C4-2B (cell line): ENCODE data around the gene LTBR.
"Not testable (repeated sequence)": the region's sequence is repeated elsewhere in the genome, so short reads cannot be mapped to it uniquely, and the experiment has no call there.

Experiments
- H3K27ac ChIP-seq: fragments of 450-650 bp; 2 replicates; pipeline ENCODE4 v1.5.1; 2017
- ZFX ChIP-seq: fragments of 450-650 bp; IDR thresholded peaks from 2 replicates; pipeline ENCODE4 v1.6.1; 2017
- TF ChIP-seq, protein P1 (sequence below): fragments of 450-650 bp; conservative IDR thresholded peaks from 2 replicates; pipeline ENCODE4 v1.5.1; 2017; ENCODE audit warnings: mild to moderate bottlenecking

The LTBR gene

DNA sequence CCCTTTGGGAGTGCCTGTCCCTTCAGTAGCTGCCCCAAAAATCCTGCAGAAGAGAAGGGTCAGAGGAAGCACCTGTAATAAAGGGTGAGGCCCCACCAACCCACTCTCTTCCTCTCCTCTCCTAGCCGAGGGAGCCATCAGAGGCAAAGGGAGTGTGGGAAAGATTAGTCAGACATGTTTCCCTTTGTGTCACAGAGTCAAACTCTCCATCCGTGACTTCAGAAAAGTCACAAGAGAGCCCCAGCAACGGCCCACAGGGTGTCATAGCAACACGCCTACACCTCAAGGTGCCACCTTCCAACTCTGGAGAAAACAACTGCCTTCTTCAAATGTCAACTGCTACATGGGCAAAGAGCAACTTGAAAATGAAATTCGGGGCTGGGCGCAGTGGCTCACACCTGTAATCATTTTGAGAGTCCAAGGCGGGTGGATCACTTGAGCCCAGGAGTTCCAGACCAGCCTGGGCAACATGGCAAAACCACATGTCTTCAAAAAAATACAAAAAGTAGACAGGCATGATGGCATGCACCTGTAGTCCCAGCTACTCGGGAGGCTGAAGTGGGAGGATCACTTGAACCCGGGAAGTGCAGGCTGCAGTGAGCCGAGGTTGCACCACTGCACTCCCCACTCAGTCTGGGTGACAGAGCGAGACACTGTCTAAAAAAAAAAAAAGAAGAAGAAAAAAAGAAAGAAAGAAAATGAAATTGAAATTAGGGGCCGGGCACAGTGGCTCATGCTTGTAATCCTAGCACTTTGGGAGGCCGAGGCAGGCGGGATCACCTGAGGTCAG, 43.1 kb downstream of the LTBR start:
- TF ChIP-seq, protein P1, sequence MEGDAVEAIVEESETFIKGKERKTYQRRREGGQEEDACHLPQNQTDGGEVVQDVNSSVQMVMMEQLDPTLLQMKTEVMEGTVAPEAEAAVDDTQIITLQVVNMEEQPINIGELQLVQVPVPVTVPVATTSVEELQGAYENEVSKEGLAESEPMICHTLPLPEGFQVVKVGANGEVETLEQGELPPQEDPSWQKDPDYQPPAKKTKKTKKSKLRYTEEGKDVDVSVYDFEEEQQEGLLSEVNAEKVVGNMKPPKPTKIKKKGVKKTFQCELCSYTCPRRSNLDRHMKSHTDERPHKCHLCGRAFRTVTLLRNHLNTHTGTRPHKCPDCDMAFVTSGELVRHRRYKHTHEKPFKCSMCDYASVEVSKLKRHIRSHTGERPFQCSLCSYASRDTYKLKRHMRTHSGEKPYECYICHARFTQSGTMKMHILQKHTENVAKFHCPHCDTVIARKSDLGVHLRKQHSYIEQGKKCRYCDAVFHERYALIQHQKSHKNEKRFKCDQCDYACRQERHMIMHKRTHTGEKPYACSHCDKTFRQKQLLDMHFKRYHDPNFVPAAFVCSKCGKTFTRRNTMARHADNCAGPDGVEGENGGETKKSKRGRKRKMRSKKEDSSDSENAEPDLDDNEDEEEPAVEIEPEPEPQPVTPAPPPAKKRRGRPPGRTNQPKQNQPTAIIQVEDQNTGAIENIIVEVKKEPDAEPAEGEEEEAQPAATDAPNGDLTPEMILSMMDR: no peak
- TF ChIP-seq ZFX: no peak
- H3K27ac ChIP-seq: no peak overlapping the region

DNA sequence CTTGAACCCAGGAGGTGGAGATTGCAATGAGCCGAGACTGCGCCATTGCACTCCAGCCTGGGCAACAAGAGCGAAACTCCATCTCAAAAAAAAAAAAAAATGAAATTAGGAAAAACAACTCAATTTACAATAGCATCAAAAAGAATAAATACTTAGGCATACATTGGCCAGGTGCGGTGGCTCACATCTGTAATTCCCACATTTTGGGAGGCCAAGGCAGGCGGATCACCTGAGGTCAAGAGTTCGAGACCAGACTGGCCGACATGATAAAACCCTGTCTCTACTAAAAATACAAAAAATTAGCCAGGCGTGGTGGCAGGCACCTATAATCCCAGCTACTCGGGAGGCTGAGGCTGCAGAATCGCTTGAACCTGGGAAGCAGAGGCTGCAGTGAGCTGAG, 43.8 kb downstream of the LTBR start:
- H3K27ac ChIP-seq: not testable (repeated sequence)

DNA sequence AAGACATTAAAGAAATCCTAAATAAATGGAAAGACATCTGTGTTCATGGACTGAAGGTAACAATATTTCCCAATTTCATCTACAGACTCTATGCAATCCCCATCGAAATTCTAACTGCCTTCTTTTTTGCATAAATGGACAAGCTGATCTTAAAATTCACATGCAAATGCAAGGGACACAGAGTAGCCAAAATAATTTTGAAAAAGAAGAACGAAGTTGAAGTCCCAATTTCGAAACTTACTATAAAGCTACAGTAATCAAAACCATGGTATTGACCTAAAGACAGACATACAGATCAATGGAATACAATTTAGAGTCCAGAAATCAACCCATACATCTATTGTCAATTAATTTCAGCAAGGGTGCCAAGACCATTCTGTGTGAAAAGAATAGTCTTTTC, 44.4 kb downstream of the LTBR start:
- no peak overlapping the region for H3K27ac ChIP-seq
- TF ChIP-seq, protein P1: no peak
- no peak for TF ChIP-seq ZFX

DNA sequence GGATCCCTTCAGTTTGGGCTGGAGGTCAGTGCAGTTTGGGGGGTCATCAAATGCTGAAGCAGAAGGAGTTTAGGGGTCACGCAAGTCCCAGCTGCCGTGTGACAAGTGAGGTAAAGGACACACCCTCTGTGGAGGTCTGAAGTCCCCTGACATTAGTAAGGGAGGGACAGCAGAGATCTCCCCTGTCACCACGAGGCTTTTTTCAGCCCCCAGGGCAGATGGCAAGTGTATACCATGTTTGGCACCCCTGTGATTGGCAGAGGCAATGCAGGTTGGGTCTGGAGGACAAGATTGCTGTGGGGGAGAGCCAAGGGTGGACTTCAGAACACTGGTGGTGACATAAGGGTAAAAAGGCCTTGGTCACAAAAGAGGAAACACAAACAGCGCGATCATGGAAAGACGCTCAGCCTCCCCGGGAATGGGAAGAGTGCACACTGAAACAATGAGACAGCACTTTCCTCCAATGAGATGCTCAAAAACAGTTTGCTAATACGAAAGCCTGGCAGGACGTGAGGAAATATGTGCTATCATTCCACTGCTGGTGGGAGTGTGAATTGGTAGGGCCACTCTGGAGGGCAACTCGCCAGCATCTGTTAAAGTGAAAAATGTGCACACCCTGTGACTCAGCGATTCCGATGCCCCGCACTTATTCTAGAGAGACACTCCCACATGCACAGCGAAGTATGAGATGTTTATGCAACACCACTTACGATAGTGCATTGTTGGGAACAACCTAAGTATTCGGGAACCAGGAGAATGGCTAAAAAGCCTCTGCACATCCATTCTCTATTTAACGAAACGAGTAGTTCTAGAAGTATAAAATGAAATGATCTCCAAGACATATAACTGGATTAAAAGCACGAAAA, 46.4 kb downstream of the LTBR start:
- H3K27ac ChIP-seq: peak overlapping the region; percentile 92
- TF ChIP-seq, protein P1: no peak
- TF ChIP-seq ZFX: no peak

DNA sequence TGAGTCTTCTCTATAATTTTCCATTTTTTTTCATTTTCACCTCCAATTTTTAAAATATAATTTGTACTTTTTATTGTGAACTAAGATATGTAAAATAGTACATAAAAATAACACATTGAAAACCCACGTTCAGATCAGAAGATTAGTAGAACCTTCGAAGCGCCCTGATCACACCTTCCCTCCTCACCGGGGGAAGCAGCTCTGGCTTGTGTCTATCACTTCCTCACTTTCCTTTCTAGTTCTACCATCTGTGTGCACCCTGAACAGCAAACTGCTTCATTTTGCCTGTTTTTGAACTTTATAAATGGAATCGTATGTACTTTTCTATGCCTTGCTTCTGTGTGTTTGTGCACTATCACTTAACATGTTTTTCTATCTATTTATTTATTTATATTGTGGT, 49.0 kb downstream of the LTBR start:
- H3K27ac ChIP-seq: no peak overlapping the region

DNA sequence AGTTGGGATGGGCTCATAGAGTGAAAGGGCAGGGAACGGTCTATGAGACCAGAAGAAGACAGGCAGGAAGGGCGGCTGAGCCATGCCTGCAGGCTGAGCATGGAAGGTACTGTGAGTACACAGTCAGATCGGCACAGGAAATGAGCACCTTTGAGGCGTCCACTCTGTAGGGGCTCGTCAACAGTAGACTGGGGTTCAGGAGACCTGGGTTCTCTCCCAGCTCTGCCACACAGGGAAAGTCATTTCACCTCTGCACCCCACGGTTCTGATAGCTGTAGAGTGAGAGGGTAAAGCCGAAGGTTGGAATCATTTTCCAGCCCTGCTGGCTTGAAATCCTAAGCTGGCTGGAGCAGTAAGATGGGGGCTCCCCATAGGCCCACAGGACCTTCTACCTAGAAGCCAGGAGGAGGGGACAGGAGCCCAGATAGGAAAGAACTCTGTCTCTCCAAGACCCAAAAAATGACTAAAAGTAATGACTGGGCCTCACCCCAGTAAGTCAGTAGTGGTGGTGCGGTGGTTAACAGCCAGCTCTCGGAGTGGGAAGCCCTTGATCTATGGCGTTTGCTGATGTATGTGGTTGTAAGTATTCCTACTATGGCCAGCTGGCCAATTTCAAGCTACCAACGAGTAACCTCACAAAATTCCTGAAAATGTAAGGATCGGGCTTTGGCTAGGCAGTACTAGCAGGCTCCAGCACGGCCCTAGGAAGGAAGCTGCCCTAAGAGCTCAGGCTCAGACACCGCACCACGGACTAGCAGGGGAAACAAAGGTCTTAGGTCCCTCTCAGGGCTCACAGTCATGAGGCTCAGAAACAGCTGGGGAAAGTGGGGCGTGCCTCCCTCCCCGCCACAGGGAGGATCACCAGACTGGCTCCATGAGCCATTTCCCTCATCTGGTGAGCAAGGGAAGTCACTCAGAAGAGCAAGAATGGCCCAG, 50.5 kb downstream of the LTBR start:
- no peak overlapping the region for H3K27ac ChIP-seq

More for the DNA sequence above, 49.0 kb downstream of the LTBR start:
- TF ChIP-seq, protein P1: no peak
- TF ChIP-seq ZFX: no peak

More for the DNA sequence above, 50.5 kb downstream of the LTBR start:
- no peak for TF ChIP-seq ZFX
- TF ChIP-seq, protein P1: no peak
